ENCODE data around the gene ZNF597.
"Not testable (repeated sequence)": the region's sequence is repeated elsewhere in the genome, so short reads cannot be mapped to it uniquely, and the experiment has no call there.

The ZNF597 gene

DNA sequence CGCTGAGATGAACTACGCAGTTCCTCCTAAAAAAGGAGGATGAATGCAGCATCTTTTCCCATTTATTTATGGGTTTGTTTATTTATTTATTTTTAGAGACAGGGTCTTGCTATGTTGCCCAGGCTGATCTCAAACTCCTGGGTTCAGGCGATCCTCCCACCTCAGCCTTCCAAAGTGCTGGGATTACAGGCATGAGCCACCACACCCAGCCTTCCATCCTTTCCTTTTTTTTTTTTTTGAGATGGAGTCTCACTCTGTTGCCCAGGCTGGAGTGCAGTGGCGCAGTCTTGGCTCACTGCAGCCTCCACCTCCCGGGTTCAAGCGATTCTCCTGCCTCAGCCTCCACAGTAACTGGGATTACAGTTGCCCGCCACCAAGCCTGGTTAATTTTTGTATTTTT lies 31.6 kb upstream of the ZNF597 start:
- H3K4me3 ChIP-seq (ENCODE audit: insufficient read depth, low read depth, low read length, poor library complexity, severe bottlenecking); DNase-seq; H3K27ac ChIP-seq (ENCODE audit: insufficient read depth, low read length, poor library complexity, severe bottlenecking); H3K4me1 ChIP-seq (ENCODE audit: control insufficient read depth, insufficient read depth, low read length, poor library complexity, severe bottlenecking); H3K9me3 ChIP-seq (ENCODE audit: control insufficient read depth, low read length); H3K27me3 ChIP-seq (replicated peaks; ENCODE audit: control insufficient read depth, insufficient read depth, low read length, poor library complexity, severe bottlenecking): not testable (repeated sequence)
- H3K36me3 ChIP-seq (ENCODE audit: control insufficient read depth, insufficient read depth, low read length), result peaks cover 18% of the 10 kb centered on the region

DNA sequence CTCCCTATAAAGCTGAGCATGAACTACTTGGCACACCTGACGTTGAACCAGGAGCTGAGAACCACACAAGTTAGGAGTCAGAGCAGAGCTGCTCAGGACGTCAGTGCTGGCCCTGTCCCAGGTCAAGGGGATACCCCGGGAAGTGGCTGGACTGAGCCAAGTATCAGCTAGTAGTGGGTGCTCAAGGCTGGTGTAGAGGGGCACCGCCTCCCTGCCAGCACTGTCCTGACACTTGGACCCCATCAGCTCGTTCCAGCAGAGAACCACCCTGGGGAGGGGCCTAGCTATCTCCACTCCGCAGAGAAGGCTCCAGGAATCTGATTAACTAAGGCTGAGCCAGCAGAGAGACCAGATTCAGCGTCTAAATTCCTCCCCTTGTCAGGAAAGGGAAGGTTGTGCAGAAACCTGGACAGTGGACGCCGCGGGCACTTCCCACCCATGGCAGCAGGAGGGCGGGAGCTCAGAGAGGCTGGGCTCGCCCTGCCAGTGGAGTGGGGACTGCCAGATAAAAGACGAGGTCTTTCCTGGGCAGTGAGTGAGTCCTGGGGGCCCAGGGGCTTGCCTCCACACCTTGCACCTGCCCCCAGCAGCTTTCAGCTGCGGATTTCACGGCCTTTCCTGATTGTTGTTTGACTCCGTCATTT lies 31.0 kb upstream of the ZNF597 start:
- DNase-seq, result no peak
- no peak overlapping the region for H3K4me3 ChIP-seq (ENCODE audit: insufficient read depth, low read depth, low read length, poor library complexity, severe bottlenecking)
- no peak overlapping the region for H3K27ac ChIP-seq (ENCODE audit: insufficient read depth, low read length, poor library complexity, severe bottlenecking)
- H3K27me3 ChIP-seq (replicated peaks; ENCODE audit: control insufficient read depth, insufficient read depth, low read length, poor library complexity, severe bottlenecking), result no peaks in the 10 kb centered on the region
- H3K36me3 ChIP-seq (ENCODE audit: control insufficient read depth, insufficient read depth, low read length), result peaks cover 12% of the 10 kb centered on the region
- H3K9me3 ChIP-seq (ENCODE audit: control insufficient read depth, low read length), result no peaks in the 10 kb centered on the region
- no peaks in the 10 kb centered on the region for H3K4me1 ChIP-seq (ENCODE audit: control insufficient read depth, insufficient read depth, low read length, poor library complexity, severe bottlenecking)

DNA sequence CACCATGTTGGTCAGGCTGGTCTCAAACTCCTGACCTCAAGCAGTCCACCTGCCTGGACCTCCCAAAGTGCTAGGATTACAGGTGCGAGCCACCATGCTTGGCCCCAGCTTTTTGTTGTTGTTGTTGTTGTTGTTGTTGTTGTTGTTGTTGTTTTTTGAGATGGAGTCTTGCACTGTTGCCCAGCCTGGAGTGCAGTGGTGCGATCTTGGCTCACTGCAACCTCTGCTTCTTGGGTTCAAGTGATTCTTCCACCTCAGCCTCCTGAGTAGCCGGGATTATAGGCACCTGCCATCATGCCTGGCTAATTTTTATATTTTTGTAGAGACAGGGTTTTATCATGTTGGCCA lies 30.3 kb upstream of the ZNF597 start:
- not testable (repeated sequence) for H3K9me3 ChIP-seq (ENCODE audit: control insufficient read depth, low read length); H3K4me3 ChIP-seq (ENCODE audit: insufficient read depth, low read depth, low read length, poor library complexity, severe bottlenecking); DNase-seq; H3K4me1 ChIP-seq (ENCODE audit: control insufficient read depth, insufficient read depth, low read length, poor library complexity, severe bottlenecking); H3K27ac ChIP-seq (ENCODE audit: insufficient read depth, low read length, poor library complexity, severe bottlenecking); H3K27me3 ChIP-seq (replicated peaks; ENCODE audit: control insufficient read depth, insufficient read depth, low read length, poor library complexity, severe bottlenecking); H3K36me3 ChIP-seq (ENCODE audit: control insufficient read depth, insufficient read depth, low read length)

DNA sequence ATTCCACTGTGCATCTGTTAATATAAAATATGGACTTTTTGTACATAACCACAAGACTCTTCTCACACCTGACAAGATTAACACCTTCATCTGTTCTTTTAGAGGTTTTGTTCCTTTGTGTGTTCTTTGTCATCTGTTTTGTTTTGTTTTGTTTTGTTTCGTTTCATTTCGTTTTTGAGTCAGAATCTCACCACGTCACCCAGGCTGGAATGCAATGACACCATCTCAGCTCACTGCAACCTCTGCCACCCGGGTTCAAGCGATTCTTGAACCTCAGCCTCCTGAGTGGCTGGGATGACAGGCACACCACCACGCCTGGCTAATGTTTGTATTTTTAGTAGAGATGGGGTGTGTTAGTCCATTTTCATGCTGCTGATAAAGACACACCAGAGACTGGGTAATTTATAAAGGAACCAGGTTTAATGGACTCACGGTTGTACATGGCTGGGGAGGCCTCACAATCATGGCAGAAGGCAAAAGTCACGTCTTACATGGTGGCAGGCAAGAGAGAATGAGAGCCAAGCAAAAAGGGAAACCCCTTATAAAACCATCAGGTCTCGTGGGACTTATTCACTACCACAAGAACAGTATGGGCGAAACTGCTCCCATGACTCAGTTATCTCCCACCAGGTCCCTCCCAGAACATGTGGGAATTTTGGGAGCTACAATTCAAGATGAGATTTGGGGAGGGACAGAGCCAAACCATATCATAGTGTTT lies 29.7 kb upstream of the ZNF597 start:
- Histone ChIP-seq H3K36me3 (ENCODE audit: control insufficient read depth, insufficient read depth, low read length) (peaks cover under 1% of the 10 kb centered on the region), H3K9me3 (ENCODE audit: control insufficient read depth, low read length) (no peaks in the 10 kb centered on the region), H3K4me1 (ENCODE audit: control insufficient read depth, insufficient read depth, low read length, poor library complexity, severe bottlenecking) (no peaks in the 10 kb centered on the region), H3K27ac (ENCODE audit: insufficient read depth, low read length, poor library complexity, severe bottlenecking) (no peak overlapping the region), H3K4me3 (ENCODE audit: insufficient read depth, low read depth, low read length, poor library complexity, severe bottlenecking) (no peak overlapping the region), H3K27me3 (replicated peaks; ENCODE audit: control insufficient read depth, insufficient read depth, low read length, poor library complexity, severe bottlenecking) (no peaks in the 10 kb centered on the region)
- DNase-seq, result no peak

DNA sequence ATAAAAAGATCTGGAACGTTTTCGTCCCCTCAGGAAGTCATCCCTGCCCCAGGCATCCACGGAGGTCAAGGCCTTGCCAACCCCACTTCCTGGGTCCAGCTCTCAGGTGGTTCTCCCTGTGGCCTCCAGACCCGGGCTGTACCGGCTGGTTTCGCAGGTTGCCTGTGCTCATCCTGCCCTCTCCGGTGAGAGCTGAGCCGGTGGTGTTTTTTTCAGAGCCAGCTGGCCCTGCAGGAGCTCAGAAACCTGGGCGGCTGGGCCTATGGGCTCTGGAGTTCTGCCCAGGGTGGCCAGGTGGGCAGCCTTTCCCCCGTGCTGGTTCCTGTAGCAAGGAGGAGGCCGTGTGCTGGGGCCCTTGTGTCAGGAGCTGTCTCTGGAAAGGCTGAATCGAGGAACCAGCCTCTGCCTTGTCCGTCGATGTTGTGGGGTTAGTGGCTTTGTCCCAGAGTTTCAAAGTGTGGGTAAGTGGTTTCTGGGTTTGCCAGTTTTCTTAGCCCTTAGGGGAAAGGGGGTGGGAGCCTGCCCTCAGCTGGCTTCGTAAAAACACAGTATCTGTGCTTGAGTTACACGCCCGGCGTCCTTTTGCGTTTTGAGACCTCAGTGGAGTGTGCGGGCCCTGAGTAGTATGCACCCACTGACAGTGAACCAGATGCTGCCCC lies 28.3 kb upstream of the ZNF597 start:
- no peaks in the 10 kb centered on the region for H3K27me3 ChIP-seq (replicated peaks; ENCODE audit: control insufficient read depth, insufficient read depth, low read length, poor library complexity, severe bottlenecking)
- peaks cover 5% of the 10 kb centered on the region for H3K4me1 ChIP-seq (ENCODE audit: control insufficient read depth, insufficient read depth, low read length, poor library complexity, severe bottlenecking)

DNA sequence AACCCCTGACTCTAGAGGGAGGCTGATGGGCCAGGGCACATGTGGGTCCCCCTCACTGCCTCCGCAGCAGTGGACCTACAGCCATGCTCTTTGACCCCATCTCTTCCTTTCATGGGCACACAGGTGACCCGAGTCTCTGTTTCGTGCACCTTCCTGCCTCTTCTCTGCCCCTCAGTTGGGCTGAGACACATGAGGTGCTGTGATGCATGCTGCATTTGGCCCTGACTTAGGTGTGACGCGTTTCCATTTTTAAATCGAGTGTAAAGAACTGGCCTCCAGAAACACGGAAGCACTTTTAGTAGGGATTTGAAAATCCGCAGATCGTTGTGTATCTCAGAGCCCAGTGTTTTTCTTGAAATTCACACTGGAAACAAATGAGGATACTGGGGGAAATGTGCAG lies 27.4 kb upstream of the ZNF597 start:
- no peak for DNase-seq
- no peak overlapping the region for H3K4me3 ChIP-seq (ENCODE audit: insufficient read depth, low read depth, low read length, poor library complexity, severe bottlenecking)
- H3K27ac ChIP-seq (ENCODE audit: insufficient read depth, low read length, poor library complexity, severe bottlenecking), result no peak overlapping the region
- no peaks in the 10 kb centered on the region for H3K27me3 ChIP-seq (replicated peaks; ENCODE audit: control insufficient read depth, insufficient read depth, low read length, poor library complexity, severe bottlenecking)
- H3K4me1 ChIP-seq (ENCODE audit: control insufficient read depth, insufficient read depth, low read length, poor library complexity, severe bottlenecking), result peaks cover 5% of the 10 kb centered on the region
- H3K36me3 ChIP-seq (ENCODE audit: control insufficient read depth, insufficient read depth, low read length), result peaks cover 4% of the 10 kb centered on the region
- H3K9me3 ChIP-seq (ENCODE audit: control insufficient read depth, low read length), result no peaks in the 10 kb centered on the region

More for the DNA sequence above, 28.3 kb upstream of the ZNF597 start:
- Histone ChIP-seq H3K27ac (ENCODE audit: insufficient read depth, low read length, poor library complexity, severe bottlenecking) (no peak overlapping the region), H3K9me3 (ENCODE audit: control insufficient read depth, low read length) (no peaks in the 10 kb centered on the region), H3K36me3 (ENCODE audit: control insufficient read depth, insufficient read depth, low read length) (no peaks in the 10 kb centered on the region), H3K4me3 (ENCODE audit: insufficient read depth, low read depth, low read length, poor library complexity, severe bottlenecking) (no peak overlapping the region)
- DNase-seq, result no peak

DNA sequence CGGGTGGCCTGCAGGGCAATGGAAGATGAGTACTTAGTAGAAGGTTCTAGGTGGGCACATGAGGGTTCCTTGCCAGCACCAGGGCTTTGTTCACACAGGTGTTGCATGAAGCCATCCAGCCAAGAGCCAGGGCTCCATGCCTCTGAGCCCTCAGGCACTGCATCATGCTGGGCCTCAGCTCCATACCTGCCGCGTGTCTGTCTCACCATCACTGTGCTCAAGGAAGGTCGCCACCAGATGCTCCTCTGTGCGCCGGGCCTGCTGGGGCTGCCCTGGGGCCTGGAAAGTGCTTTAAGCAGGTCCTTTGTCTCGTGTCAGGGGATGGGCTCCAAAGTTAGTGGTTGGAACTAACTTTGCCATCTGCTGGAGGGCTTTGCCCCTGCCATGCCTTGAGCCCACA lies 26.4 kb upstream of the ZNF597 start:
- H3K9me3 ChIP-seq (ENCODE audit: control insufficient read depth, low read length), result no peaks in the 10 kb centered on the region
- no peaks in the 10 kb centered on the region for H3K27me3 ChIP-seq (replicated peaks; ENCODE audit: control insufficient read depth, insufficient read depth, low read length, poor library complexity, severe bottlenecking)
- H3K4me3 ChIP-seq (ENCODE audit: insufficient read depth, low read depth, low read length, poor library complexity, severe bottlenecking), result no peak overlapping the region
- peaks cover 5% of the 10 kb centered on the region for H3K4me1 ChIP-seq (ENCODE audit: control insufficient read depth, insufficient read depth, low read length, poor library complexity, severe bottlenecking)
- no peak for DNase-seq
- no peak overlapping the region for H3K27ac ChIP-seq (ENCODE audit: insufficient read depth, low read length, poor library complexity, severe bottlenecking)
- peaks cover 4% of the 10 kb centered on the region for H3K36me3 ChIP-seq (ENCODE audit: control insufficient read depth, insufficient read depth, low read length)

DNA sequence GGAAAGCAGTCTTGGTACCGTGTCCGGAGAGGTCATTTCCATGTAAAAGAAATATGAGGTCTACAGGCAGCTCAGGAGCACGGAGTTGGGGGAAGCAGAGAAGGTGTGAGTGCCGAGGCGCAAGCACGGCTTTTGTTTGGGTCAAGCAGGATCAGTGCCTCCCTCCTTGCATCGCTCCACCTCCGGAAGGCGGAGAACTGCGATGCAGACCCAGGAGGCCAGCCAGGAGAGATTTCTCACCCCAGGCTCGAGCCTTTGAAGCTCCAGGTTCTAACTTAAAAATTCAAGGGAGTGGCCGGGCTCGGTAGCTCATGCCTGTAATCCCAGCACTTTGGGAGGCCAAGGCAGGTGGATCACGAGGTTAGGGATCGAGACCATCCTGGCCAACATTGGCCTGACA lies 25.2 kb upstream of the ZNF597 start:
- DNase-seq, result no peak
- Histone ChIP-seq H3K27ac (ENCODE audit: insufficient read depth, low read length, poor library complexity, severe bottlenecking) (no peak overlapping the region), H3K27me3 (replicated peaks; ENCODE audit: control insufficient read depth, insufficient read depth, low read length, poor library complexity, severe bottlenecking) (no peaks in the 10 kb centered on the region), H3K36me3 (ENCODE audit: control insufficient read depth, insufficient read depth, low read length) (peaks cover 4% of the 10 kb centered on the region), H3K4me3 (ENCODE audit: insufficient read depth, low read depth, low read length, poor library complexity, severe bottlenecking) (no peak overlapping the region), H3K9me3 (ENCODE audit: control insufficient read depth, low read length) (no peaks in the 10 kb centered on the region), H3K4me1 (ENCODE audit: control insufficient read depth, insufficient read depth, low read length, poor library complexity, severe bottlenecking) (peaks cover 5% of the 10 kb centered on the region)

DNA sequence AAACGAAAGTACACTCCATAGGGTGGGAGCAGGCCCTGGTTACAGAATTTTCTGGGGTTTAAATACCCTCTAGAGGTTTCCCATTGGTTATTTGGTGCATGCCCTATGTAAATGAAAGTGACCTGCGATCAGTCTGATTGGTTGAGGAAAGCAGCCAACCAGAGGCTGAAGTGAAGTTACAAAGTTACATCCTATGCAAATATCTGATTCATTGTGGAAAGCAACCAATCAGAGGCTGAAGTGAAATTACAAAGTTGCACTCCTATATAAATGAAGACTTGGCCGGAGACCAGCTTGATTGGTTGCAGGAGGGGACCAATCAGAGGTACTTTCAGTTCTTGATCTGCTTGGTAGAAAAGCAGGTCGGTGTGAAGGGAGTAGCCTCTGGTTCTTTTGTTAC lies 24.6 kb upstream of the ZNF597 start:
- Histone ChIP-seq H3K4me3 (ENCODE audit: insufficient read depth, low read depth, low read length, poor library complexity, severe bottlenecking) (no peak overlapping the region), H3K27ac (ENCODE audit: insufficient read depth, low read length, poor library complexity, severe bottlenecking) (no peak overlapping the region), H3K36me3 (ENCODE audit: control insufficient read depth, insufficient read depth, low read length) (peaks cover 4% of the 10 kb centered on the region), H3K9me3 (ENCODE audit: control insufficient read depth, low read length) (no peaks in the 10 kb centered on the region), H3K27me3 (replicated peaks; ENCODE audit: control insufficient read depth, insufficient read depth, low read length, poor library complexity, severe bottlenecking) (no peaks in the 10 kb centered on the region), H3K4me1 (ENCODE audit: control insufficient read depth, insufficient read depth, low read length, poor library complexity, severe bottlenecking) (peaks cover 5% of the 10 kb centered on the region)
- DNase-seq, result no peak

DNA sequence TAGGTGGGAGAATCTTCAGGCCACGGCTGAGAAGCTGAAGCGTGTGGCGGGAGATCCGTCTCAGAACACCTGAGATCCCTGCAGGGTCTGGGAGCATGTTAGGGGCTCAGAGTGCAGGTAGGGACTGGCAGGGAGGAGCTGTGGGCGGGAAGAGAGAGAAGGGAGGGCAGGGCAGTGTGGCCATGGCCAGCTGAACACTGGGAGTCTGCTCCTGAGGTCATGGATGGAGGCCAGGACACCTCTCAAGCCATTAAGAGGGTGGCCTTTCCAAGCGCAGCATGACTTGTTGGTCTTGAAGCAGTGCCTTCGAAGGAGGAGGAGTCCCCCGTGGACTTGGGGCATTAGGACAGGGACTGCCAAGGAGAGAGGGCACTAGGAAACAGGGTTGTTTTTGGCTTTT lies 23.9 kb upstream of the ZNF597 start:
- no peak for DNase-seq
- H3K27me3 ChIP-seq (replicated peaks; ENCODE audit: control insufficient read depth, insufficient read depth, low read length, poor library complexity, severe bottlenecking), result no peaks in the 10 kb centered on the region
- peaks cover 5% of the 10 kb centered on the region for H3K4me1 ChIP-seq (ENCODE audit: control insufficient read depth, insufficient read depth, low read length, poor library complexity, severe bottlenecking)
- no peaks in the 10 kb centered on the region for H3K9me3 ChIP-seq (ENCODE audit: control insufficient read depth, low read length)
- H3K4me3 ChIP-seq (ENCODE audit: insufficient read depth, low read depth, low read length, poor library complexity, severe bottlenecking), result no peak overlapping the region
- peaks cover 4% of the 10 kb centered on the region for H3K36me3 ChIP-seq (ENCODE audit: control insufficient read depth, insufficient read depth, low read length)
- H3K27ac ChIP-seq (ENCODE audit: insufficient read depth, low read length, poor library complexity, severe bottlenecking), result no peak overlapping the region
